HG02678 (cell line): Measurements from ENCODE around the gene NSL1.
"Not testable (repeated sequence)": the region's sequence is repeated elsewhere in the genome, so short reads cannot be mapped to it uniquely, and the experiment has no call there.

ENCODE experiments used
- ATAC-seq: cut with Tn5 transposase; IDR thresholded peaks from one replicate; pipeline ENCODE4 v1.9.1; 2021; ENCODE audit warnings: mild to moderate bottlenecking, moderate library complexity; ENCODE audit not compliant: unreplicated experiment

NSL1 gene

GRCh38 chr1:212712451-212713303 is 78.9 kb downstream of the NSL1 start:
- ATAC-seq = no peak

- ATAC-seq = not testable (repeated sequence)
Measured at GRCh38 chr1:212711974-212712373, 79.6 kb downstream of the NSL1 start.

GRCh38 chr1:212710566-212710965 is 81.0 kb downstream of the NSL1 start:
- no peak for ATAC-seq

GRCh38 chr1:212703991-212704564 is 87.5 kb downstream of the NSL1 start:
- no peak for ATAC-seq

- no peak for ATAC-seq
Measured at GRCh38 chr1:212702672-212703071, 88.9 kb downstream of the NSL1 start.

GRCh38 chr1:212701910-212702309 is 89.7 kb downstream of the NSL1 start:
- no peak for ATAC-seq

- peak; percentile 24 for ATAC-seq
Measured at GRCh38 chr1:212700892-212701819, 90.4 kb downstream of the NSL1 start.

- peak; percentile 28 for ATAC-seq
Measured at GRCh38 chr1:212700223-212700891, 91.2 kb downstream of the NSL1 start.

GRCh38 chr1:212699625-212700222 is 91.9 kb downstream of the NSL1 start, which contains the start of gene BATF3:
TSS of gene BATF3 (minus strand) at chr1:212699840. CDS start at chr1:212699762, 78 bp downstream.
- ATAC-seq = peak; percentile 21

GRCh38 chr1:212699104-212699624 is 92.4 kb downstream of the NSL1 start:
- peak; percentile 47 for ATAC-seq

GRCh38 chr1:212698467-212699103 is 93.0 kb downstream of the NSL1 start:
- peak; percentile 6 for ATAC-seq

GRCh38 chr1:212696721-212697331 is 94.8 kb downstream of the NSL1 start:
- no peak for ATAC-seq

GRCh38 chr1:212692774-212693644 is 98.6 kb downstream of the NSL1 start:
- ATAC-seq = no peak

GRCh38 chr1:212691561-212692071 is 100.0 kb downstream of the NSL1 start:
- ATAC-seq = peak; percentile 65

- ATAC-seq = no peak
Measured at GRCh38 chr1:212690816-212691403, 100.7 kb downstream of the NSL1 start.

GRCh38 chr1:212689758-212690529 is 101.6 kb downstream of the NSL1 start:
- no peak for ATAC-seq
